Measurements from ENCODE around the gene ADAMTSL5. TPM values are rescaled to one million over a fixed set of nuclear protein-coding genes. Genes with fewer than 3 reads are reported as not detected.

ADAMTSL5 gene
- polyA plus RNA-seq, 3 donors: 0.09 TPM; not detected in 2

DNA sequence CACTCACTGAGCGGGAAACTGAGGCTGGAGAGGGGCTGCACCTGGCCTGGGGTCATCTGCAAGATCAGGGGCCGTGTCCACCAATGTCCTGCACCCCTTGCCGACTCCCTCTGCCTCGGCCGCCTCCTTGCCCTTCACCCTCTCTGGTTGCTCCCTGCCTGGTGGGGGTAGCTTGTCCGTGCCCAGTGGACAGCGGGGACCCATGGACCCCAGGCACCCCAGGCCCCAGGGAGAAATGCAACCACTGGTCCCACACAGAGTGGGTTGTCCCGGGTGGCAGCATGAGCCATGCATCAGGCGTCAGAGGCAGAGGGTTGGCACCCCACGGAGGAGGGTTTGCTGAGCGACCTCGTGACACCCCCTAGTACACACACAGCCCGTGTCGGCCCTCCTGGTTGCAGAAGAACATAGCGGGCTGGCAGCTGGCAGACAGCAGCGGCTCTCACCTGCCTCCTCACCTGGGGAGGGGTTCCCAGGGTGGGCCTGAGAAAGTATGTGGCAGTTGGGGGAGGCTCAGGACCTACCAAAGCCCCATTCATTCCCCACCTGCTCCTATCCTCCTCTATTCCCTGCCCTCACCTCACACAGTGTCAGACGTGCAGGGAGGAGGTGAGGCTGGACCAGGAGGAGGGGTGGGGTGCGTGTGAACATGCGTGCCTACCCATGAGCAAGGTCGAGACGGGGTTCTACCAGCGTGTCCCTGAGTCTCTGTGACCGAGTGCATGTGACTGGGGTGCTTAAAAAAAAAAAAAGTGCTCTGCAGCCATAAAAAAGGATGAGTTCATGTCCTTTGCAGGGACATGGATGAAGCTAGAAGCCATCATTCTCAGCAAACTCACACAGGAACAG lies 8.7 kb downstream of the ADAMTSL5 start:
- Histone ChIP-seq H3K27me3 (ENCODE audit: control insufficient read depth in 2 of 2, insufficient read depth in 2 of 2, low read length in 2 of 2) (peaks cover 3 to 26% of the 10 kb centered on the region in 2 donors), H3K9me3 (replicated peaks in 1 of 2; ENCODE audit: control insufficient read depth in 1 of 2, insufficient read depth in 1 of 2, low read length in 2 of 2) (peaks cover 4 to 31% of the 10 kb centered on the region in 2 donors), H3K4me3 (replicated peaks in 1 of 3; ENCODE audit: low read depth in 2 of 3, low read length in 3 of 3) (no peak overlapping the region), H3K36me3 (replicated peaks in 1 of 2; ENCODE audit: control insufficient read depth in 1 of 2, insufficient read depth in 2 of 2, low read length in 2 of 2) (no peaks in the 10 kb centered on the region), H3K9ac (ENCODE audit: insufficient read depth, low read length, poor library complexity, severe bottlenecking) (no peak overlapping the region), H2AFZ (ENCODE audit: insufficient read depth, low read depth, low read length, poor library complexity, severe bottlenecking) (no peak overlapping the region), H4K20me1 (ENCODE audit: insufficient read depth, low read length) (no peaks in the 10 kb centered on the region), H3K79me2 (ENCODE audit: insufficient read depth, low read length) (no peaks in the 10 kb centered on the region), H3K4me1 (ENCODE audit: control insufficient read depth in 1 of 2, insufficient read depth in 2 of 2, low read length in 2 of 2) (peaks cover 8 to 13% of the 10 kb centered on the region in 2 donors), H3K4me2 (replicated peaks; ENCODE audit: extremely low read depth, low read length, poor library complexity, severe bottlenecking) (no peak overlapping the region), H3K27ac (ENCODE audit: low read depth in 1 of 2, low read length in 2 of 2) (no peak overlapping the region)
- Mint-ChIP-seq H3K36me3 (peaks cover 0 to 1% of the 10 kb centered on the region in 2 donors), H3K4me3 (peak overlapping the region in 1 of 2 donors; percentile 48), H3K9me3 (peaks cover 12 to 42% (median 28%) of the 10 kb centered on the region in 7 donors), H3K4me1 (peaks cover 5% of the 10 kb centered on the region), H3K27ac (no peak overlapping the region), H3K27me3 (ENCODE audit: low read depth in 3 of 3) (peaks cover 32 to 57% (median 48%) of the 10 kb centered on the region in 3 donors)
- 67% methylated on average over 12 of the region's 23 CpGs for WGBS (ENCODE audit: insufficient coverage)
- intact Hi-C loops (cut with micrococcal nuclease): no loop called here
- TF ChIP-seq, protein P1, sequence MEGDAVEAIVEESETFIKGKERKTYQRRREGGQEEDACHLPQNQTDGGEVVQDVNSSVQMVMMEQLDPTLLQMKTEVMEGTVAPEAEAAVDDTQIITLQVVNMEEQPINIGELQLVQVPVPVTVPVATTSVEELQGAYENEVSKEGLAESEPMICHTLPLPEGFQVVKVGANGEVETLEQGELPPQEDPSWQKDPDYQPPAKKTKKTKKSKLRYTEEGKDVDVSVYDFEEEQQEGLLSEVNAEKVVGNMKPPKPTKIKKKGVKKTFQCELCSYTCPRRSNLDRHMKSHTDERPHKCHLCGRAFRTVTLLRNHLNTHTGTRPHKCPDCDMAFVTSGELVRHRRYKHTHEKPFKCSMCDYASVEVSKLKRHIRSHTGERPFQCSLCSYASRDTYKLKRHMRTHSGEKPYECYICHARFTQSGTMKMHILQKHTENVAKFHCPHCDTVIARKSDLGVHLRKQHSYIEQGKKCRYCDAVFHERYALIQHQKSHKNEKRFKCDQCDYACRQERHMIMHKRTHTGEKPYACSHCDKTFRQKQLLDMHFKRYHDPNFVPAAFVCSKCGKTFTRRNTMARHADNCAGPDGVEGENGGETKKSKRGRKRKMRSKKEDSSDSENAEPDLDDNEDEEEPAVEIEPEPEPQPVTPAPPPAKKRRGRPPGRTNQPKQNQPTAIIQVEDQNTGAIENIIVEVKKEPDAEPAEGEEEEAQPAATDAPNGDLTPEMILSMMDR (IDR thresholded peaks at IDR 0.05): no peak
- no peak for DNase-seq

GRCh38 chr19:1503089-1503924 lies 9.5 kb downstream of the ADAMTSL5 start:
- intact Hi-C loops (cut with micrococcal nuclease): no loop called here
- Mint-ChIP-seq H3K27me3 (ENCODE audit: low read depth in 3 of 3) (peaks cover 27 to 49% (median 41%) of the 10 kb centered on the region in 3 donors), H3K4me3 (peak overlapping the region in 1 of 2 donors; percentile 48), H3K27ac (no peak overlapping the region), H3K4me1 (peaks cover 5% of the 10 kb centered on the region), H3K36me3 (no peaks in the 10 kb centered on the region), H3K9me3 (peaks cover 9 to 36% (median 24%) of the 10 kb centered on the region in 7 donors)
- Histone ChIP-seq H3K4me1 (ENCODE audit: control insufficient read depth in 1 of 2, insufficient read depth in 2 of 2, low read length in 2 of 2) (peaks cover 8 to 11% of the 10 kb centered on the region in 2 donors), H3K9ac (ENCODE audit: insufficient read depth, low read length, poor library complexity, severe bottlenecking) (no peak overlapping the region), H3K27me3 (ENCODE audit: control insufficient read depth in 2 of 2, insufficient read depth in 2 of 2, low read length in 2 of 2) (peaks cover 3 to 21% of the 10 kb centered on the region in 2 donors), H3K4me2 (replicated peaks; ENCODE audit: extremely low read depth, low read length, poor library complexity, severe bottlenecking) (peak overlapping the region; percentile 12), H4K20me1 (ENCODE audit: insufficient read depth, low read length) (no peaks in the 10 kb centered on the region), H3K9me3 (replicated peaks in 1 of 2; ENCODE audit: control insufficient read depth in 1 of 2, insufficient read depth in 1 of 2, low read length in 2 of 2) (peaks cover 4 to 25% of the 10 kb centered on the region in 2 donors), H3K4me3 (replicated peaks in 1 of 3; ENCODE audit: low read depth in 2 of 3, low read length in 3 of 3) (no peak overlapping the region), H2AFZ (ENCODE audit: insufficient read depth, low read depth, low read length, poor library complexity, severe bottlenecking) (peak overlapping the region; percentile 21), H3K79me2 (ENCODE audit: insufficient read depth, low read length) (no peaks in the 10 kb centered on the region), H3K36me3 (replicated peaks in 1 of 2; ENCODE audit: control insufficient read depth in 1 of 2, insufficient read depth in 2 of 2, low read length in 2 of 2) (no peaks in the 10 kb centered on the region), H3K27ac (ENCODE audit: low read depth in 1 of 2, low read length in 2 of 2) (no peak overlapping the region)
- peak; percentile 32 to 64 (median 37) for DNase-seq
- TF ChIP-seq, protein P1 (IDR thresholded peaks at IDR 0.05): peak; percentile 92
- 10% methylated on average over 47 of the region's 49 CpGs for WGBS (ENCODE audit: insufficient coverage)

Measured in CD14-positive monocyte (primary cell).